Measurements from ENCODE around the gene ELN.

DNA sequence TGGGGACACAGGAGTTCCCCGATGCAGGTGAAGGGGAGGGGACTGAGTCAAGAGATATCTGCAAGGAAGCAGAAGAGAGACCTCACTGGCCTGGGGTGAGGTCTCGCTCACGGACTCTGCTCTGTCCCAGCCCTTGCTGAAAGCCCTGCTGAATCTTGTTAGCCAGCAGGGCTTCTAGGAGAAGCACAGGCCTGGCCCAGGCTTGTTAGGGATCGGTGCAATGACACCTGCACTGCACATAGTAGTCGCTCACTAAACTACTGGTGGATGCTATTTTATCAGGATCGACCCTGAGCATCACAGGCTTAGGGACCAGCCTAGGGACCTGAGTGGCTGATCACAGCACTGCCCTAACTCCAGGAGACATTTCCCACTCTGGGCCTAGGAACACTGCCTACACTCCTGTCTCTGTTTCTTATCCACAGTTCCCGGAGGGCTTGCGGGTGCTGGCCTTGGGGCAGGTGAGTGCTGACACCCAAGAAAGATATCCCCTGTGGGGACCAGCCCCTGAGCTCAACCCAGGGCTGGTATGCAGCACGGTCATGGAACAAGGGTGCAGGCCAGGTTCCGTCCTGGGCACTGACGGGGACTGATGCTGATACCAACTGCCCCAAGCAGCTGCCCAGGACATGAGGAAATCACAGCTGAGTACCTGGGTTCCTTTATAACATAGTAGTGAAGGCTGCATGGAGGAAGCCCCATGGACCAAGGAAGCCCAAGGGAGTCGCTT lies 13.0 kb downstream of the ELN start:
- TF ChIP-seq, protein P1, sequence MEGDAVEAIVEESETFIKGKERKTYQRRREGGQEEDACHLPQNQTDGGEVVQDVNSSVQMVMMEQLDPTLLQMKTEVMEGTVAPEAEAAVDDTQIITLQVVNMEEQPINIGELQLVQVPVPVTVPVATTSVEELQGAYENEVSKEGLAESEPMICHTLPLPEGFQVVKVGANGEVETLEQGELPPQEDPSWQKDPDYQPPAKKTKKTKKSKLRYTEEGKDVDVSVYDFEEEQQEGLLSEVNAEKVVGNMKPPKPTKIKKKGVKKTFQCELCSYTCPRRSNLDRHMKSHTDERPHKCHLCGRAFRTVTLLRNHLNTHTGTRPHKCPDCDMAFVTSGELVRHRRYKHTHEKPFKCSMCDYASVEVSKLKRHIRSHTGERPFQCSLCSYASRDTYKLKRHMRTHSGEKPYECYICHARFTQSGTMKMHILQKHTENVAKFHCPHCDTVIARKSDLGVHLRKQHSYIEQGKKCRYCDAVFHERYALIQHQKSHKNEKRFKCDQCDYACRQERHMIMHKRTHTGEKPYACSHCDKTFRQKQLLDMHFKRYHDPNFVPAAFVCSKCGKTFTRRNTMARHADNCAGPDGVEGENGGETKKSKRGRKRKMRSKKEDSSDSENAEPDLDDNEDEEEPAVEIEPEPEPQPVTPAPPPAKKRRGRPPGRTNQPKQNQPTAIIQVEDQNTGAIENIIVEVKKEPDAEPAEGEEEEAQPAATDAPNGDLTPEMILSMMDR (optimal IDR thresholded peaks at IDR 0.05 in 1 of 3, IDR thresholded peaks at IDR 0.05 in 1 of 3, conservative IDR thresholded peaks at IDR 0.05 in 1 of 3; ENCODE audit: extremely low read depth in 1 of 3, insufficient read depth in 2 of 3, low read length in 3 of 3): no peak
- no peak for TF ChIP-seq EZH2 (IDR thresholded peaks at IDR 0.05; ENCODE audit: low read length)
